Hematopoietic multipotent progenitor cell treated with erythropoietin and hydrocortisone succinate and interleukin-3 and kit ligand, for 8 days (in vitro differentiated cells): ENCODE results near the gene PLXDC1.
A peak's percentile ranks its signal among the peaks of the same experiment; 100 is the strongest.

ENCODE experiments used
- DNase-seq: peaks from one replicate; pipeline ENCODE4 v3.0.0-alpha.2; 2015

PLXDC1 gene

GRCh38 chr17:39151150-39151942 is at the start of gene PLXDC1:
Gene PLXDC1 (minus strand): TSS chr17:39151637. CDS start chr17:39151437, 200 bp downstream.
- no peak for DNase-seq

GRCh38 chr17:39200957-39201510 is 49.6 kb upstream of the PLXDC1 start:
- DNase-seq, result peak; percentile 36

GRCh38 chr17:39200070-39200879 is 48.8 kb upstream of the PLXDC1 start, which contains the start of gene RPL19:
Gene RPL19 (plus strand): TSS chr17:39200283. CDS start chr17:39200345, 62 bp downstream.
- DNase-seq, result peak; percentile 55

- DNase-seq, result peak; percentile 97
These were observed 48.3 kb upstream of the PLXDC1 start for GRCh38 chr17:39199820-39200069.

GRCh38 chr17:39198186-39198566 is 46.7 kb upstream of the PLXDC1 start:
- no peak for DNase-seq

- DNase-seq, result peak; percentile 59
These were observed 46.1 kb upstream of the PLXDC1 start, which contains the start of gene CACNB1 for GRCh38 chr17:39197380-39198185. Gene CACNB1 (minus strand): TSS chr17:39197669. CDS start chr17:39197495, 174 bp downstream.

GRCh38 chr17:39196808-39197291 is 45.4 kb upstream of the PLXDC1 start:
- DNase-seq, result peak; percentile 53

GRCh38 chr17:39196241-39196807 is 44.9 kb upstream of the PLXDC1 start:
- no peak for DNase-seq

- DNase-seq, result no peak
These were observed 44.2 kb upstream of the PLXDC1 start for GRCh38 chr17:39195568-39196160.

- no peak for DNase-seq
These were observed 43.6 kb upstream of the PLXDC1 start for GRCh38 chr17:39194985-39195524.

- no peak for DNase-seq
These were observed 42.9 kb upstream of the PLXDC1 start for GRCh38 chr17:39194089-39194984.

GRCh38 chr17:39193346-39193745 is 41.9 kb upstream of the PLXDC1 start:
- DNase-seq, result no peak

GRCh38 chr17:39192901-39193300 is 41.5 kb upstream of the PLXDC1 start:
- DNase-seq, result no peak

- no peak for DNase-seq
These were observed 40.5 kb upstream of the PLXDC1 start for GRCh38 chr17:39191750-39192510.

GRCh38 chr17:39187152-39187830 is 35.9 kb upstream of the PLXDC1 start:
- no peak for DNase-seq

GRCh38 chr17:39186481-39187002 is 35.1 kb upstream of the PLXDC1 start:
- no peak for DNase-seq

GRCh38 chr17:39183720-39184119 is 32.3 kb upstream of the PLXDC1 start:
- DNase-seq, result no peak

- DNase-seq, result no peak
These were observed 31.6 kb upstream of the PLXDC1 start for GRCh38 chr17:39183045-39183444.

GRCh38 chr17:39181303-39181702 is 29.9 kb upstream of the PLXDC1 start:
- no peak for DNase-seq
